ENCODE data around the gene OTUB2. TPM values are rescaled to one million over a fixed set of nuclear protein-coding genes. Genes with fewer than 3 reads are reported as not detected.

OTUB2 gene
- total RNA-seq, 4 donors from 2014 or later = 0.47 to 1.7 (median 0.96) TPM

- TF ChIP-seq CTCF (IDR thresholded peaks at IDR 0.05) = no peak
- DNase-seq (ENCODE audit: low spot score) (no peak), ATAC-seq (ENCODE audit: low FRiP score) (peak; percentile 30)
These were observed 420 bp upstream of the OTUB2 start for GRCh38 chr14:94025720-94026119.

- DNase-seq (ENCODE audit: low spot score) (no peak), ATAC-seq (ENCODE audit: low FRiP score) (no peak)
- TF ChIP-seq CTCF (IDR thresholded peaks at IDR 0.05) = no peak
These were observed 839 bp downstream of the OTUB2 start for GRCh38 chr14:94026889-94027469.

GRCh38 chr14:94027566-94028449 lies 1.7 kb downstream of the OTUB2 start:
- no peak for TF ChIP-seq CTCF (IDR thresholded peaks at IDR 0.05)
- DNase-seq (ENCODE audit: low spot score) (no peak), ATAC-seq (ENCODE audit: low FRiP score) (no peak)

GRCh38 chr14:94028450-94028826 lies 2.3 kb downstream of the OTUB2 start:
- no peak for DNase-seq (ENCODE audit: low spot score)
- ATAC-seq (ENCODE audit: low FRiP score) = no peak
- no peak for TF ChIP-seq CTCF (IDR thresholded peaks at IDR 0.05)

- no peak for DNase-seq (ENCODE audit: low spot score)
- TF ChIP-seq CTCF (IDR thresholded peaks at IDR 0.05) = no peak
- ATAC-seq (ENCODE audit: low FRiP score) = no peak
These were observed 3.1 kb downstream of the OTUB2 start for GRCh38 chr14:94029265-94029664.

GRCh38 chr14:94029671-94030203 lies 3.6 kb downstream of the OTUB2 start:
- DNase-seq (ENCODE audit: low spot score) (no peak), ATAC-seq (ENCODE audit: low FRiP score) (no peak)
- no peak for TF ChIP-seq CTCF (IDR thresholded peaks at IDR 0.05)

Data from omental fat pad (tissue), 4 donors.